HFFc6 (cell line): ENCODE results near the gene CD81. TPM values are rescaled to one million over a fixed set of nuclear protein-coding genes. Genes with fewer than 3 reads are reported as not detected.

Source experiments
- DNase-seq: peaks from one replicate; pipeline ENCODE4 v3.0.0-alpha.2; 2018
- H3K27ac Mint-ChIP-seq: 2 replicates; pipeline ENCODE4 v1.8.0; 2020; ENCODE audit warnings: mild to moderate bottlenecking, mixed read lengths
- H3K27me3 Mint-ChIP-seq: 2 replicates; pipeline ENCODE4 v1.8.0; 2021; ENCODE audit warnings: mild to moderate bottlenecking, moderate library complexity, mixed read lengths; ENCODE audit not compliant: insufficient read depth
- H3K36me3 Mint-ChIP-seq: 2 replicates; pipeline ENCODE4 v1.8.0; 2021; ENCODE audit warnings: low read depth, mixed read lengths
- H3K4me1 Mint-ChIP-seq: 2 replicates; pipeline ENCODE4 v1.8.0; 2020; ENCODE audit warnings: low read depth, mixed read lengths
- H3K4me3 Mint-ChIP-seq: 2 replicates; pipeline ENCODE4 v1.8.0; 2020; ENCODE audit warnings: mild to moderate bottlenecking, moderate library complexity, mixed read lengths
- H3K9me3 Mint-ChIP-seq: 2 replicates; pipeline ENCODE4 v1.8.0; 2020; ENCODE audit warnings: mild to moderate bottlenecking, mixed read lengths
- total RNA-seq, 6 experiments: library from RNA; stranded (reverse); fragmentation: NEBNext Ultra II Directional; extraction: Animal tissue kit (Norgen Biotek cat#: 25700); gene quantifications; 2 replicates in 1 of 6; 3 replicates in 5 of 6; pipeline ENCODE4 v1.2.3, GENCODE V29; 2021
- TF ChIP-seq, protein P1 (sequence below): fragments of 200-600 bp; sonication (generic); IDR thresholded peaks from 2 replicates; pipeline ENCODE4 v1.5.0; 2021; ENCODE audit warnings: antibody characterized with exemption, mild to moderate bottlenecking

The CD81 gene
- total RNA-seq, 6 experiments from 2014 or later, result 540 to 738 (median 627) TPM

DNA sequence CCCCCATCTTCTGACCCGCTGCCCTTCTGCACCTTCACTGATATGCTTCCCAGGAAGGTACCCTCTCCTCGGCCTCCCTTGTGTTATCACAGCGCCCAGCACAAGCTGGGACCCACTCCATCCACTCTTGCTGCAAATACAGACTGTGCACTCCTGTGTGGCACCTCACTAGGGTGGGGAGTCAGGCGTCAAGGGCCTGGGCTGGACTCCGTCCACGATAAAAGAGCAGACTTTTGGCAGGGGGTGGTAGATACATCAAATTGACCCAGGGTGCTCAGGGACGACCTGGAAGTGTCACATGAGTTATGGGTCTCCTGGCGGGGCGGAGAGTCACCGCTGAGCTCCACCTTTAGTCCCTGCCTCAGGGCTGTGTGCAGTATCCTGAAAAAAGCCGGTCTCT is 66.3 kb downstream of the CD81 start:
- Mint-ChIP-seq H3K36me3 (no peaks in the 10 kb centered on the region), H3K9me3 (peaks cover 5% of the 10 kb centered on the region; the same call in 1 of the 2 replicates), H3K4me3 (no peak overlapping the region), H3K4me1 (no peaks in the 10 kb centered on the region), H3K27me3 (peaks cover 21% of the 10 kb centered on the region), H3K27ac (no peak overlapping the region)
- TF ChIP-seq, protein P1, sequence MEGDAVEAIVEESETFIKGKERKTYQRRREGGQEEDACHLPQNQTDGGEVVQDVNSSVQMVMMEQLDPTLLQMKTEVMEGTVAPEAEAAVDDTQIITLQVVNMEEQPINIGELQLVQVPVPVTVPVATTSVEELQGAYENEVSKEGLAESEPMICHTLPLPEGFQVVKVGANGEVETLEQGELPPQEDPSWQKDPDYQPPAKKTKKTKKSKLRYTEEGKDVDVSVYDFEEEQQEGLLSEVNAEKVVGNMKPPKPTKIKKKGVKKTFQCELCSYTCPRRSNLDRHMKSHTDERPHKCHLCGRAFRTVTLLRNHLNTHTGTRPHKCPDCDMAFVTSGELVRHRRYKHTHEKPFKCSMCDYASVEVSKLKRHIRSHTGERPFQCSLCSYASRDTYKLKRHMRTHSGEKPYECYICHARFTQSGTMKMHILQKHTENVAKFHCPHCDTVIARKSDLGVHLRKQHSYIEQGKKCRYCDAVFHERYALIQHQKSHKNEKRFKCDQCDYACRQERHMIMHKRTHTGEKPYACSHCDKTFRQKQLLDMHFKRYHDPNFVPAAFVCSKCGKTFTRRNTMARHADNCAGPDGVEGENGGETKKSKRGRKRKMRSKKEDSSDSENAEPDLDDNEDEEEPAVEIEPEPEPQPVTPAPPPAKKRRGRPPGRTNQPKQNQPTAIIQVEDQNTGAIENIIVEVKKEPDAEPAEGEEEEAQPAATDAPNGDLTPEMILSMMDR, result no peak
- DNase-seq, result no peak

DNA sequence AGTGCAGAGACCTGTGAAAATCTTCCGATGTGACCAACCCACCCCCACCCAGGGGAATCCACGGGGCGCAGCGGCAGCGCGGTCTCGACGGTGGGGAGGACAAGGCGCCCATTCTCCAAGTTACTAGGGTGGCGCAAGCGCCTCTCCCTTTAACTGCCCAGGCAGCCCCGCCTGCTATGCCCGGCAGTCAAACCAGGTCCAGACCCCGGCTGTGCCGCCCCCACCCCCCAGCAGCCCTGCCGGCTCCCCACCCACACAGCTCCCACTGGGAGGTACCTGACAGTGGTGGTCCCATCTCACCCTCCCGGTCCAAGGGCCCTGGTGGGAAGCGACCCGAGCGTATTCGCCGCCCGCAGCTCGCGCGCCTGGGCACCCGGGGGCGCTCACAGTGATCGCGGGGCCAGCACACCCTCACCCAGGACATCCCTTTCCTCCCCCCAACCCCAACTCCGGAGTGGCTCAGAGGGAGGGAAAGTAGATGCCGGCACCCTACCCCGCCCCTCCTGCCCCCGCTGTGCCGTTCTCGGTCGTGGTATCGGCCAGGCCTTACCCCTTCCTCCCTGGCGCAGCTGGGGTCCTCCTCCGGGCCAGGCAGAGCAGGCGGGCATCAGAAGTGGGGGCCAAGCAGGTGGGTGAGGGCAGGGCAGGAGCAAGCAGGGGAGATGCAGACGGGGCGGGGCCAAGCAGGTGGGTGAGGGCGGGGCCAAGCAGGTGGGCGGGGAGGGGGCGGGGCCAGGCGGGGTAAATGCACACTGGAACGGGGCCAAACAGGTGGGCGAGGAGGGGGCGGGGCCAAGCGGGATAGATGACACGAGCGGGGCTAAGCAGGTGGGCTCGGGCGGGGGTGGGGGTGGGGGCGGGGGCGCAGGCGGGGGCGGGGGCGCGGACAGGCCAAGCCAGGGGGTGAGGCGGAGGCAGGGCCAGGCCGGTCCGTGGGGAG is 67.0 kb downstream of the CD81 start, which contains the start of gene TRPM5:
Gene TRPM5 (minus strand): TSS at position 634 of the 940 bp plus-strand sequence. CDS start 21,478 bp downstream, outside the sequence.
- H3K4me1 Mint-ChIP-seq, result no peaks in the 10 kb centered on the region

DNA sequence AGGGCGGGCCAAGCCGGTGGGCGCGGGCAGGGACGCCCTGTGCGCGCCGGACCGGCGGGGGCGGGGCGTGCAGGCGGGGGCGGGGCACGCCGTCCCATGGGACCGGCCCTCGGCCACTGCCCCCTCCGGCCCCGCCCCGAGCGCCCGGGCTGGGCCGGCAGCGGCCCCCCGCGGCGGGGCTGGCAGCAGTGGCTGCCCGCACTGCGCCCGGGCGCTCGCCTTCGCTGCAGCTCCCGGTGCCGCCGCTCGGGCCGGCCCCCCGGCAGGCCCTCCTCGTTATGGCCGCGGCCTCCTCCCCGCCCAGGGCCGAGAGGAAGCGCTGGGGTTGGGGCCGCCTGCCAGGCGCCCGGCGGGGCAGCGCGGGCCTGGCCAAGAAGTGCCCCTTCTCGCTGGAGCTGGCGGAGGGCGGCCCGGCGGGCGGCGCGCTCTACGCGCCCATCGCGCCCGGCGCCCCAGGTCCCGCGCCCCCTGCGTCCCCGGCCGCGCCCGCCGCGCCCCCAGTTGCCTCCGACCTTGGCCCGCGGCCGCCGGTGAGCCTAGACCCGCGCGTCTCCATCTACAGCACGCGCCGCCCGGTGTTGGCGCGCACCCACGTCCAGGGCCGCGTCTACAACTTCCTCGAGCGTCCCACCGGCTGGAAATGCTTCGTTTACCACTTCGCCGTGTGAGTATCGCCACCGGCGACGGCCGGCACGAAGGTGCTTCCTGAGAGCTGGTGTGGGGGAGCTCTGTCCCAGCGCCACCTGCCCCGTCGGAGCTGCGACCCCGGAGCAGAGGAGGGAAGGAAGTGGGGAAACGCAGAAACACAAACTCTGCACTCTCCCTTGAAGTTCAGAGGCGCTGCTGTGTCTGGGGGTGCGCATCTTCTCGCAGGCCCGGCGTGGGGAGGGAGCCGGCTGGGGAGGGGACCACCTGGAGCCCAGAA is 68.0 kb downstream of the CD81 start, which contains the start of gene KCNQ1:
Gene KCNQ1 (plus strand): TSS at position 188 of the 925 bp plus-strand sequence. CDS start 91 bp downstream, at position 279.
- no peaks in the 10 kb centered on the region for H3K4me1 Mint-ChIP-seq
- peaks cover 5% of the 10 kb centered on the region; the same call in 1 of the 2 replicates for H3K9me3 Mint-ChIP-seq
- no peak for DNase-seq
- TF ChIP-seq, protein P1, result no peak
- H3K27me3 Mint-ChIP-seq, result peaks cover 27% of the 10 kb centered on the region
- no peak within 1 kb of the TSS for H3K27ac Mint-ChIP-seq
- H3K4me3 Mint-ChIP-seq, result no peak within 1 kb of the TSS
- H3K36me3 Mint-ChIP-seq, result no peaks in the 10 kb centered on the region

More for the DNA sequence above, 67.0 kb downstream of the CD81 start, which contains the start of gene TRPM5:
- no peak for DNase-seq
- H3K27ac Mint-ChIP-seq, result no peak within 1 kb of the TSS
- no peaks in the 10 kb centered on the region for H3K36me3 Mint-ChIP-seq
- TF ChIP-seq, protein P1, result no peak
- H3K27me3 Mint-ChIP-seq, result peaks cover 25% of the 10 kb centered on the region
- no peak within 1 kb of the TSS for H3K4me3 Mint-ChIP-seq
- H3K9me3 Mint-ChIP-seq, result peaks cover 5% of the 10 kb centered on the region; the same call in 1 of the 2 replicates

DNA sequence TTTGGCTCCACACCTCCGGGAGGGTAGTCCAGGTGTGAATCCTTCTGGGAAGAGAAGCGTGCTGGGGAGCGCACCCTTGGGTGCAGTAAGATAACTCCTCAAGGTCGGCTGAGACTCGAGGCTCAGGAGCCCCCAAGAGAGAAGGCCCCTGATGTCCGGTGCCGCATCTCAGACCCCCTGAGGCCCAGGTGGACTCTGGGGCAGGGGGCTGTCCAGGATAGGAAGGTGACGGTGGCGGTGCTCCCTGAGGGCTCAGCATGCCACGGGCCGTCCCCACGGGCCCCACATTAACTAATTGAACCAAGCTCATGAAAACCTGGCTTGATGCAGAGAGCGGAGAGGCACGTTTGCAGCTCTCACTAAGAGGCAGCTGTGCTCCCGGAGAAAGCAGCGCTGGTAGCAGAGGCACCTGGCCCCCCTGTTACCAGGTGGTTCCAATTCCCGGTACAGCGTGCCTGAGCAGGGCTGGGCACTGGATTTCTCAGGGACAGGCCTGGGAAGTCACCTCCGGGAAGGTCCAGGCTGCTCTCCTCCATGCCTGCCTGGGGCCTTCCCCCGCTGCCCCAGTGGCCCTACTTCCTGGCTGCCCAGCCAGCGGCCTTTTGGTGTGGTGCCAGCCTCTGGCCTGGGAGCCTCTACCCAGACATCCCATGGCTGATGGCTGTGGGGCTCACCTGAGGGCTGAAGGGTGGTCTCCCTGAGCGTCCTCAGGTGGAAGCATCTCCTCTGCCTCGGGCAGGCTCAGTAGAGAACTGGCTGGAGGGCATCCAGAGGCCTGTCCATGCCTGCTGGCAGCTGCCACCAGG is 68.8 kb downstream of the CD81 start:
- TF ChIP-seq, protein P1, result no peak
- Mint-ChIP-seq H3K27me3 (peaks cover 33% of the 10 kb centered on the region), H3K9me3 (peaks cover 5% of the 10 kb centered on the region; the same call in 1 of the 2 replicates), H3K27ac (no peak overlapping the region), H3K4me3 (no peak overlapping the region), H3K36me3 (no peaks in the 10 kb centered on the region), H3K4me1 (no peaks in the 10 kb centered on the region)
- DNase-seq, result no peak
